Measurements from ENCODE around the gene IFI35.

GRCh38 chr17:42997984-42998938 lies 8.3 kb upstream of the IFI35 start, which contains the start of gene RPL27:
- peak; percentile 86 for TF ChIP-seq POLR2A (IDR thresholded peaks at IDR 0.05; ENCODE audit: low read depth)
- TF ChIP-seq CTCF (IDR thresholded peaks at IDR 0.05), result peak; percentile 94 to 98 (median 95)

All from esophagus muscularis mucosa (tissue), 3 donors.